ENCODE data around the gene ATP5PO. TPM values are rescaled to one million over a fixed set of nuclear protein-coding genes. Genes with fewer than 3 reads are reported as not detected.

The ATP5PO gene
- polyA plus RNA-seq, 1 of the 3 experiments (the other 2 are of a cell fraction): 148 TPM

DNA sequence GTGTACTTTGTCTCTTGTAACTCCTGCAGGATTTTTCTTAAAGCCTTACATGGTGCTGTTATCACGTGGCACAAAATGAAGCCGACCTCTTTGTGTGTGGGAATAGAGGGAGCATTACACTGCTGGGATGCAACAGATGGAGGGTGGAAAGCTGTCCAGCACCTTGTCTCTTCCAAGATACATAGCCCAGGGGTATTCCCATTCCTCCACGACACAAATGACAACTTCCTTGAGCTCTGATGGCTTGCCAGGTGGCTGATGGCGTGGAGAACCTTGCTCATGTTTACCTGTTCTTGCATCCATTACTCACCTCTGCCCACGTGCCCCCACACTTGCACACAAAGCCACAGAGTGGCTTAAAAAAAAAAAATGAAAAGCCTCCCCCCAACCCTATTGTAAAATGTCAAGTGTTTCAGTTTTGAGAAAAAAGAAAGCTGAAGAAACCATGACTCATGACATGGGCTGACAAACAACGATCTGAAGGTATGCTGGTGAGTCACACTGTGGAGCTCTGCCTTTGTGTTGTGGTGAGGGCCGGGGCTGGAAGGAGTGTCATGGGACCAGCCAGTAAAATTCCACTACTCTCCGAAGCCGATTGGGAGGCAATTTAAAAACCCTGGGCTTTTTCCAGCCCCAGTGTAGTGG is 32.0 kb upstream of the ATP5PO start (continued):
- TF ChIP-seq, protein P1, sequence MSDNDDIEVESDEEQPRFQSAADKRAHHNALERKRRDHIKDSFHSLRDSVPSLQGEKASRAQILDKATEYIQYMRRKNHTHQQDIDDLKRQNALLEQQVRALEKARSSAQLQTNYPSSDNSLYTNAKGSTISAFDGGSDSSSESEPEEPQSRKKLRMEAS (IDR thresholded peaks at IDR 0.05; ENCODE audit: low read depth): peak; percentile 44; the same call in 1 of the 2 replicates
- TF ChIP-seq FOXJ3 (CRISPR knock-in tag; IDR thresholded peaks at IDR 0.05) (no peak), SMC3 (IDR thresholded peaks at IDR 0.05; ENCODE audit: low read depth, low read length) (no peak), ELF1 (IDR thresholded peaks at IDR 0.05) (no peak), YY1 (IDR thresholded peaks at IDR 0.05; ENCODE audit: low read depth) (0 out of 2 replicates have a peak, but pooled peaks have one; percentile 33), CHD2 (IDR thresholded peaks at IDR 0.05; ENCODE audit: low read length, partially characterized antibody) (no peak), FOXM1 (IDR thresholded peaks at IDR 0.05; ENCODE audit: low read depth) (no peak)
- TF ChIP-seq, protein P2, sequence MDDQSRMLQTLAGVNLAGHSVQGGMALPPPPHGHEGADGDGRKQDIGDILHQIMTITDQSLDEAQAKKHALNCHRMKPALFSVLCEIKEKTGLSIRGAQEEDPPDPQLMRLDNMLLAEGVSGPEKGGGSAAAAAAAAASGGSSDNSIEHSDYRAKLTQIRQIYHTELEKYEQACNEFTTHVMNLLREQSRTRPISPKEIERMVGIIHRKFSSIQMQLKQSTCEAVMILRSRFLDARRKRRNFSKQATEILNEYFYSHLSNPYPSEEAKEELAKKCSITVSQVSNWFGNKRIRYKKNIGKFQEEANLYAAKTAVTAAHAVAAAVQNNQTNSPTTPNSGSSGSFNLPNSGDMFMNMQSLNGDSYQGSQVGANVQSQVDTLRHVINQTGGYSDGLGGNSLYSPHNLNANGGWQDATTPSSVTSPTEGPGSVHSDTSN (IDR thresholded peaks at IDR 0.05): peak; percentile 89
- TF ChIP-seq, protein P3, sequence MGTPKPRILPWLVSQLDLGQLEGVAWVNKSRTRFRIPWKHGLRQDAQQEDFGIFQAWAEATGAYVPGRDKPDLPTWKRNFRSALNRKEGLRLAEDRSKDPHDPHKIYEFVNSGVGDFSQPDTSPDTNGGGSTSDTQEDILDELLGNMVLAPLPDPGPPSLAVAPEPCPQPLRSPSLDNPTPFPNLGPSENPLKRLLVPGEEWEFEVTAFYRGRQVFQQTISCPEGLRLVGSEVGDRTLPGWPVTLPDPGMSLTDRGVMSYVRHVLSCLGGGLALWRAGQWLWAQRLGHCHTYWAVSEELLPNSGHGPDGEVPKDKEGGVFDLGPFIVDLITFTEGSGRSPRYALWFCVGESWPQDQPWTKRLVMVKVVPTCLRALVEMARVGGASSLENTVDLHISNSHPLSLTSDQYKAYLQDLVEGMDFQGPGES (IDR thresholded peaks at IDR 0.05; ENCODE audit: low read depth, low read length): no peak

DNA sequence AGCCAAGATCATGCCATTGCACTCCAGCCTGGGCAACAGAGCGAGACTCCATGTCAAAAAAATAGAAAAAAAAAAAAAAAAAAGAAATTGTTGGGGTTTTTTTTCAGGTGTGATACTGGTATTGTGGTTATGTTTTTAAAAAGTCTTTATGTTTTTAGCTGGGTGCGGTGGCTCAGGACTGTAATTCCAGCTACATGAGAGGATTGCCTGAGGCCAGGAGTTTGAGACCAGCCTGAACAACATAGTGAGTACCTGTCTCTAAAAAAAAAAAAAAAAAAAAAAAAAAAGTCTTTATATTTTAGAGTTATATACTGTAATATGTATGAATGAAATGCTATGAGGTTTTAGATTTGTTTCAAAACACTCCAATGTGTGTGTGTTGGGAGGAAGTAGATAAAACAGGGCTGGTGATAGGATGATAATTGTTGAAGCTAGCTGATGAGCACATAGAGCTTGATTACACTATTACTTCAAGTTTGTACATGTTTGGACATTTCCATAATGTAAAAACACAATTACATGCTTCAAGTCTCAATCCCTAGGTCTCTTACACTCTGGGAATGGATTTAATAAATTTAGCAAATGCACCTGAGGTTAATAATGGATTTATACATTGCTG is 30.2 kb upstream of the ATP5PO start:
- no peaks in the 10 kb centered on the region for H3K27me3 ChIP-seq (ENCODE audit: insufficient read depth)
- POLR2A ChIA-PET: no interaction called here
- peaks cover 14 to 15% of the 10 kb centered on the region in 2 experiments; a peak in 3 of 4 replicates for H3K4me1 ChIP-seq (ENCODE audit: control insufficient read depth in 1 of 2, insufficient read depth in 2 of 2, low read depth in 1 of 2, low read length in 1 of 2)
- no peak overlapping the region for H3K9ac ChIP-seq
- no peak for TF ChIP-seq FOXM1 (IDR thresholded peaks at IDR 0.05; ENCODE audit: low read depth)
- no peak for TF ChIP-seq EP300 (IDR thresholded peaks at IDR 0.05; ENCODE audit: borderline replicate concordance in 1 of 2, low read depth in 1 of 2, low read length in 1 of 2)
- TF ChIP-seq, protein P4, sequence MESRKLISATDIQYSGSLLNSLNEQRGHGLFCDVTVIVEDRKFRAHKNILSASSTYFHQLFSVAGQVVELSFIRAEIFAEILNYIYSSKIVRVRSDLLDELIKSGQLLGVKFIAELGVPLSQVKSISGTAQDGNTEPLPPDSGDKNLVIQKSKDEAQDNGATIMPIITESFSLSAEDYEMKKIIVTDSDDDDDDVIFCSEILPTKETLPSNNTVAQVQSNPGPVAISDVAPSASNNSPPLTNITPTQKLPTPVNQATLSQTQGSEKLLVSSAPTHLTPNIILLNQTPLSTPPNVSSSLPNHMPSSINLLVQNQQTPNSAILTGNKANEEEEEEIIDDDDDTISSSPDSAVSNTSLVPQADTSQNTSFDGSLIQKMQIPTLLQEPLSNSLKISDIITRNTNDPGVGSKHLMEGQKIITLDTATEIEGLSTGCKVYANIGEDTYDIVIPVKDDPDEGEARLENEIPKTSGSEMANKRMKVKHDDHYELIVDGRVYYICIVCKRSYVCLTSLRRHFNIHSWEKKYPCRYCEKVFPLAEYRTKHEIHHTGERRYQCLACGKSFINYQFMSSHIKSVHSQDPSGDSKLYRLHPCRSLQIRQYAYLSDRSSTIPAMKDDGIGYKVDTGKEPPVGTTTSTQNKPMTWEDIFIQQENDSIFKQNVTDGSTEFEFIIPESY (IDR thresholded peaks at IDR 0.05; ENCODE audit: borderline replicate concordance, low read depth): no peak
- TF ChIP-seq, protein P1 (IDR thresholded peaks at IDR 0.05; ENCODE audit: low read depth): no peak
- no peak overlapping the region for H2AFZ ChIP-seq (ENCODE audit: low read depth)
- H4K20me1 ChIP-seq (ENCODE audit: insufficient read depth): no peaks in the 10 kb centered on the region
- H3K9me2 ChIP-seq: no peaks in the 10 kb centered on the region
- H3K4me2 ChIP-seq: no peak overlapping the region
- no peaks in the 10 kb centered on the region for H3K79me2 ChIP-seq (ENCODE audit: insufficient read depth)
- peaks cover 15% of the 10 kb centered on the region for H3F3A ChIP-seq (replicated peaks; ENCODE audit: insufficient read depth)
- H3K4me3 ChIP-seq (ENCODE audit: low read depth in 2 of 2, low read length in 1 of 2): no peak overlapping the region
- CTCF ChIA-PET: interaction anchor here (1.0 kb wide), 1 partner anchor 12 kb away, joined by 3 read pairs; no protein-coding TSS in a partner anchor
- no peaks in the 10 kb centered on the region for H3K9me3 ChIP-seq
- H3K27ac ChIP-seq (ENCODE audit: low read depth in 2 of 2, low read length in 1 of 2): no peak overlapping the region
- DNase-seq: no peak
- no peaks in the 10 kb centered on the region for H3K36me3 ChIP-seq (replicated peaks in 1 of 2; ENCODE audit: control insufficient read depth in 1 of 2, insufficient read depth in 2 of 2, low read length in 1 of 2)
- 98% methylated on average over 2 of the region's 2 CpGs for WGBS (ENCODE audit: low lambda C conversion rate)

Measured in SK-N-SH (cell line).